D721Med (cell line): ENCODE results near the gene SIRT5.

Source experiments
- DNase-seq: peaks from one replicate; pipeline ENCODE4 v3.0.0; 2011; ENCODE audit warnings: low spot score; ENCODE audit not compliant: insufficient read length
- FAIRE-seq: peaks from 2 replicates; lab custom pipeline; 2011; peaks lifted over from hg19 to GRCh38; lab: Jason Lieb, UNC
- CTCF ChIP-seq: IDR thresholded peaks from 2 replicates; pipeline ENCODE4 v1.5.1; 2012; ENCODE audit warnings: mild to moderate bottlenecking, control low read depth; ENCODE audit not compliant: insufficient read depth; ENCODE audit errors: missing control alignments

The SIRT5 gene

DNA sequence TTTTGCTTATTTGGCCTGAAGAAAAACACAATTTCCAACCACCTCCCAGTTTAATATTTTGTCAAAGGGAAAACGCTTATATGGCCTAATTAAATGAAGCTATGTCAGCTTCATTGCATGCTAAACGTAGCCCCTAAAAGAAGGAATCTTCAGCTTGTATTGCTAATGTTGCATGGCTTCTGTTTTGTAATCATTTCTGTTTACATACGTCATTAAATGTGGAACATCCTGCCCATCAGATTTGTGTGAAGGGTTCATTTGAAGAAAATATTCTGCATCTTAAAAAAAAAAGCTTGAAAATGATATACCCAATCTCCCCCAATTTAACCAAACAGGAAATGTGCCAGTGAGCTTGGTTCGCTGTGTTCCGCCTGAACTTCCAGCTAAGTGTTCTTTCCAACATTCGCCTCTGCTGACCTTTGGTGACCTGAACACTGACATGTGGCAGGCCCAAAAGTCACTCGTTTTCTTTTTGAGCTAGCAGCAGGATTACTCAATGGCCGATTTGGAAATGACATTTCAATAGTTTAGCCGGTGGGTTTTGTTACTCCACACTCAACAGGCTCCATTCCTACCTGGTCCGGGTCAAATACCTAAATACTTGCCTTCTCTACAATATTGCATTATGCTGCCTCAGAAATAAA is 12.7 kb upstream of the SIRT5 start:
- DNase-seq (no peak), FAIRE-seq (no peak)

DNA sequence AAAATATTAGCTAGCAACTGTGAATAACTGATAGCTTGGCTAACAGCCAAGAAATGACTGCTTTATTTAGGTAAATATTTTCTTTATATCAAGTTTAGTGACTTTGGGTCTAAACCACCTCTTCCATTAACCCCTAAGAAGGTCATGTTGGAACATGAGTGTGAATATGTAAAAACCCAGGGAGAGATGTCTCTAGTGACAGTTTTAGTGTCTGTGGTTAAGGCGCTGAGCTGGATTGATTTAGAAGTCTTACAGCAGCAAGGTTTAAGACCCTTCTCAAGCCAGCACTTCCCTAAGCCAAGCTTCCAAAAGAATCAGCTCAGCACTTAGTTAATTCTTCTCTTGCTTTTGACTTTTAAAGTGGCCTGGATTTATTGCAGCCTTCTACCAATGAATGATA is 11.4 kb upstream of the SIRT5 start:
- no peak for DNase-seq
- FAIRE-seq, result peak; percentile 70

More for the DNA sequence above, 12.7 kb upstream of the SIRT5 start:
- no peak for TF ChIP-seq CTCF

DNA sequence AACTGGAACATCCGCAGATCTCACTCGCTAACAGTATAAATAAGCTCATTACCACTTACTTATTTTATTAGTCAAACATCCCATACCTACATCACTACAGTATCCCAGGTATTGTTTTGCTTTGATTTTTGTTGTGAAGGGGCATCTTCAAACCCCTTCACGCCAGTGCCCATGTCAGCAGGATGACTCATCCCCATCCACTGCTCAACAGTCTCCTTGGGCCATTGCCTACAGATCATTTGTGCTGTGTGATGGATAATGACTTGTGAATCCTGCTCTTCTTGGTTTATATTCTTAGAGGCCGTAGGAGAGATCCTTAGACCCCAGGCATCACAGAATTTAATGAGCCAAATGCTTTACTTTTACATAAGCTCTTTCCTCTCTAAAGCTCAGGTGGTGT is 8.5 kb upstream of the SIRT5 start:
- no peak for DNase-seq
- no peak for FAIRE-seq
- TF ChIP-seq CTCF, result no peak

More for the DNA sequence above, 11.4 kb upstream of the SIRT5 start:
- no peak for TF ChIP-seq CTCF

DNA sequence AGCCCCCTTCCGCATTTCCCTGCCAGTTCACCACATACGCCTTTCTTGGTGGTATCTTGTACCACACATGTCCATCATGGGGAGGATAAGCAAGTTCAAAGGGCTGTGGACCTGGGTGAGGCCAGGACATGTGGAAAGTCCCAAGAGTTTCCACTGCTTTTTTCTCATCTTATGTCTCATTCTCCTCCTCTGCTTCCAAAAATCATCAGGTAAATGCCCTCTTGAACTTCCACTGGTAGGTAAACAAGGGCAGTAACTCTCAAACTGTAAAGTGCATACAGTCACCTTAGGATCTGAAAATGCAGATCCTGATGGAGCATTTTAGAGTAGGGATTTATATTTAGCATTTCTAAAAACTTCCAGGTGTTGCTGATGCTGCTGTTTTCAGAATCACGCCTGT is 7.9 kb upstream of the SIRT5 start:
- DNase-seq (no peak), FAIRE-seq (no peak)
- TF ChIP-seq CTCF, result no peak

- no peak for DNase-seq
- no peak for TF ChIP-seq CTCF
- FAIRE-seq, result no peak
Observed at GRCh38 chr6:13568970-13569369, 5.4 kb upstream of the SIRT5 start.

DNA sequence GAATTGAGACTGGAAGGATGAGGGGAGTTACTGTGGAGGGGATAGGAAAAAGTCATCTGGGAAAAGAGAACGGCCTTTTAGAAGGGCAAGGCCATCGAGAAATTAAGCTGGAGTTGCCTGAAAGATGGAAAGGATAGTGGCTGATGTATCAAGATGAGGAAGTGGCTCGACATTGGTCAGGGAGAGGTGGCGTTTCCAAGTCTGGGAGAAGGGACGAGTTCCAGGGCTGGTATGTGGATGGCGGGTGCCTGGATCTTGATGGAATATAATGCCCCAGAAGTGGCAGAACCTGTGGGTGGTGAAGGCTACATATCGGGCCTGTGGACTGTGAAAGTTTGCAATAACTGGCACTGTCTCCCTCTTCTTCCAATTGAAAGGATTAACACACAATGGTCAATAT is 2.2 kb upstream of the SIRT5 start:
- no peak for DNase-seq
- no peak for TF ChIP-seq CTCF
- no peak for FAIRE-seq

- DNase-seq, result no peak
- FAIRE-seq, result no peak
- TF ChIP-seq CTCF, result no peak
Observed at GRCh38 chr6:13572951-13573654, 1.3 kb upstream of the SIRT5 start.
